GM18526 (cell line): ENCODE measurements around the gene SLC22A2.

Experiments used
- POLR2A ChIP-seq: IDR thresholded peaks from 3 replicates; pipeline ENCODE4 v1.6.1; 2011; ENCODE audit not compliant: insufficient read length; ENCODE audit errors: extremely low read depth

Gene SLC22A2

GRCh38 chr6:160258346-160259142, at the start of gene SLC22A2:
Gene SLC22A2, minus strand, starts transcription at chr6:160258821. Its CDS starts 64 bp downstream, at chr6:160258757.
- TF ChIP-seq POLR2A = no peak

GRCh38 chr6:160305926-160306713, 47.5 kb upstream of the SLC22A2 start:
- TF ChIP-seq POLR2A = no peak

DNA sequence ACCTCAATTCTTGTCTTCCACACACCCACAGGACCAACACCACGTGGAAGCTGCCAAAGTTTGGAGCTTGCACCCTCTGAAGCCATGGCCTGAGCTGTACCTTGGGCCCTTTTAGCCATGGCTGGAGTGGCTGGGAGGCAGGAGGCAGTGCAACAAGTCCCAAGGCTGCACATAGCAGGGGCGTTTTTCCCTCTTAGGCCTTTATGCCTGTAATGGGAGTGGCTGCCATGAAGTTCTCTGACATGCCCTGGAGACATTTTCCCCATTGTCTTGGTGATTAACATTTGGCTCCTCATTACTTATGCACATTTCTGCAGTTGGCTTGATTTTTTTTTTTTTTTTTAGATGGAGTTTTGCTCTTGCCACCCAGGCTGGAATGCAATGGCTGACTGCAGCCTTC, 45.2 kb upstream of the SLC22A2 start:
- TF ChIP-seq POLR2A = no peak

DNA sequence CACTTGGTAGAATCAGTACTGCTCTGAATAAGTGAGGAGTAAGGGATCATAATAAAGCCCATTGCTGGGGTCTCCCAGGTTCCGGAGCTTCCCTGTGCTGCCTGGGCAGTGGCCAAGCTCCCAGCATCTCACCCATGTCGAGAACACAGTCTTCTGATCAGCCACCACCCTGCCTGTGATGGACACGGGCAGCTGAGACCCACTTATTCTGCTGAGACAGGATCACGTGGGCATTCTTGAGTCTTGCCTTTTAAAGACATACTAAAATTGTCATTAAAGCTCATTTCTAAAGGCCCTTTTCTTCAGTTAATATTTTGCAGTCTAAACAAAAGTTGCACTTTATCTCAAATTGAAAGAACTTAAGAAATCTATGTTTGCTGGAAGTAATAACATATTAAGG, 42.7 kb upstream of the SLC22A2 start:
- TF ChIP-seq POLR2A = no peak

- no peak for TF ChIP-seq POLR2A
Observed at GRCh38 chr6:160300076-160300695, 41.6 kb upstream of the SLC22A2 start.

DNA sequence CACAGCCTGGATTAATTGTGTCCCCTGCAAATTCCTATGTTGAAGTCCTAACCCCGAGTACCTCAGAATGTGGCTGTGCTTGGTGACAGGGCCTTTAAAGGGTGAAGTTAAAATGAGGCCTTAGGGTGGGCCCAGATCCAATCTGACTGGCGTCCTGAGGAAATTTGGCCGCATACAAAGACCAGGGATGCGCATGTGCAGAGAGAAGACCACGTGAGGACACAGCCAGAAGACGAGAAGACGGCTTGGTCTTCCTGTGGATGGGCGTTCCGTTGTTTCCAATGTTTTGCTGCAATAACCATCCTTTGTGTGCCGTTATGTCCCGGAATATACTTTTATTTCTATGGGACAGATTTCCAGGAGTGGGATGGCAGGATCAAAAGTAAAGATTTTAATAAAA, 40.9 kb upstream of the SLC22A2 start:
- TF ChIP-seq POLR2A = no peak

GRCh38 chr6:160298121-160298520, 39.5 kb upstream of the SLC22A2 start:
- TF ChIP-seq POLR2A = no peak

DNA sequence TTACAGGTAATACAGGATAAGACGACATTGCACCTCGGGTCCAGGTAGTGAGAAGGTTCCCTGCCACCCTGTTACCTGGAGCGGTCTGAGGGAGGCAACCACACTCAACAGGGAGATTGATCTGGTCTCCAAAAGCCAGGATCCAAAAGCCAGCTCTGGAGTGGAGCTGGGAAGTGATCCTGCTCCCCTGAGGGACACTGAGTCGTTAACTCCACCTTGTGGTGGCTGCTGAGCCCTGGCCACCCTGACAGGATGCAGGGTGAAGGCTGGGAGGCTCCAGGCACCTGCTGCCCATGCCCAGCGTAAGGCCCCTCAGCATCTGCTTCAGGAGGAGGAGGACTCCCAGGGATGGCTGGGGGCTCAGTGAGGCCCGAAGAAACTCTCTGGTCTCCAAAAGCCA, 38.7 kb upstream of the SLC22A2 start:
- no peak for TF ChIP-seq POLR2A

DNA sequence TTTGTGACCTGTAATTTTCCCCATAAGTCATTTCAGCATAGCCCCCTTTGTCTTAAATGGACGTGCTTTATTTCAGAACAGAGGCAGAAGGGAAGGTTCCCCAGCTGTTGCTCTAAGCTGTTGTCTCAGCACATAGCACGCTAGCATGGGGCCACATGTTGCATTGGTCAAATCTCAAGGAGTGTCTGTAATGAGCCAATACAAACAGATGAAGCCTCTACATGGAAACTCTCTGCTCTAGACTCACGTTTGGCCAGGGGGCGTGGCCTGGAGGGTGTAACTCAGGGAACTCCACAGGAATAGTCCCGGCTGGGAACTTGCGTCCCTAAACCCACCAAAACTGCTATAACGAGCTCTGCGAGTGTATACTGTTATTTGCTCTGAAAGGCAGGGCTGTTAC, 35.2 kb upstream of the SLC22A2 start:
- no peak for TF ChIP-seq POLR2A

- TF ChIP-seq POLR2A = no peak
Observed at GRCh38 chr6:160285541-160286105, 27.0 kb upstream of the SLC22A2 start.

GRCh38 chr6:160284575-160284974, 26.0 kb upstream of the SLC22A2 start:
- no peak for TF ChIP-seq POLR2A

GRCh38 chr6:160282444-160282843, 23.8 kb upstream of the SLC22A2 start:
- no peak for TF ChIP-seq POLR2A

DNA sequence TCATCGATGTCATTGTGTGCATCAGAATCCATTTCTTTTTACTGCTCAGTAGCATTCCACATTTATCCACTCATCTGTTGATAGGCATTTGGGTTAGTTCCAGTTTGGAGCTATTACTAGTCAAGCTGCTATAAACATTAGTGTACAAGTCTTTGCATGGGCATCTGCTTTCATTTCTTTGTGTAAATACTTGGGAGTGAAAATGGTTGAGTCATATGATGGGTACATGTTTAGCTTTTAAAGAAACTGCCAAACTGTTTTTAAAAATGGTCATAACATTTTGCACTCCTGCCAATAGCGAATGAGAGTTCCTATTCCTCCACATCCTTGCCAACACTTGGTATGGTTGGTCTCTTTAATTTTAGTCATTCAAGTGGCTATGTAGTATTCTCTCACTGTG, 21.2 kb upstream of the SLC22A2 start:
- no peak for TF ChIP-seq POLR2A

DNA sequence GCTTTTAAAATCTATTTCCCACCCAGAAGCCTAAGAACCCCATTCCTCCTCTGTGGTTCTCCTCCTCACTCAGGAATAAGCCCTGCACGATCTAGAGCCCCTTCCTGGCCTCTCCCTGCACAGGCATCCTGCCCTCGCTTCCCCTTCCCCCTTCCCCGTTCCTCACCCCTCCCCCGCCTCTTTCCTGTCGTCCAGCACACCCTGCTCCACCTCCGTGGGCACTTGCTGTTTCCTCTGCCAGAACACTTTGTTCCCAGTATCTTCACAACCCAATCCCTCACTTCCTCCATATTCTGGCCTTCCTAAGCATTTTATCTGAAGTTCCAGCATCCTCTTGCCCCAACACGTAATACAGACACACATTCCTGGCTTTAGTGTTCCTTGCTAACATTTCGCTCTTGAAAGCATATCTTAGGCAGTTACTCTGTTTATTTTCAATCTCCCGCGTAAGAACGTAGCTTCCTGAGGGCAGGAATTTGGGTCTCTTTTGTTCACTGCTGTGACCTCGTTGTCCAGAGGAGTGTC, 20.2 kb upstream of the SLC22A2 start:
- TF ChIP-seq POLR2A = no peak

GRCh38 chr6:160278311-160278710, 19.7 kb upstream of the SLC22A2 start:
- no peak for TF ChIP-seq POLR2A

DNA sequence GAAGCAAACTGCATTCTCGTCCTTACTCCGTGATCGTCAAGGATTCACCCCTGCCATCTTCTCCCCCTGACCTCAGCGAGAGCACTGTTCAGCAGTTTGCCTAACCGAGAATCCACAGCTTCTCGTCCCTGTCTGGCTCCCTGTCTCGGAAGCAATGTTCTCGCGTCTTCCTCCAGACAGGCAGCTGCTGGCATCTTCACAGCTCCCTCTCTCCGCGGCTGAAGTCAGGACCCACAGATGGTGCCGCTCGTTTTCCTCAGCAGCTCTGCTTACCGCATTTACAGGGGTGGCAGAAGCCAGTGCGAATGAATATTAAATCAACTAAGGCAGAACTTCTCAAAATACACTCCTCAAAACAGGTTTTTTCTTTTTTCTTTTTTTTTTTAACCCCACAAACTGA, 18.9 kb upstream of the SLC22A2 start:
- no peak for TF ChIP-seq POLR2A

- TF ChIP-seq POLR2A = no peak
Observed at GRCh38 chr6:160277144-160277543, 18.5 kb upstream of the SLC22A2 start.
